NCI-H1417 treated with DMSO at 0.1 percent for 48 hours (cell line): ENCODE measurements around the gene RAB11FIP4.

Experiments used
- DNase-seq: peaks from one replicate; lab custom pipeline; 2025; lab: John Stamatoyannopoulos, UW

The RAB11FIP4 gene

DNA sequence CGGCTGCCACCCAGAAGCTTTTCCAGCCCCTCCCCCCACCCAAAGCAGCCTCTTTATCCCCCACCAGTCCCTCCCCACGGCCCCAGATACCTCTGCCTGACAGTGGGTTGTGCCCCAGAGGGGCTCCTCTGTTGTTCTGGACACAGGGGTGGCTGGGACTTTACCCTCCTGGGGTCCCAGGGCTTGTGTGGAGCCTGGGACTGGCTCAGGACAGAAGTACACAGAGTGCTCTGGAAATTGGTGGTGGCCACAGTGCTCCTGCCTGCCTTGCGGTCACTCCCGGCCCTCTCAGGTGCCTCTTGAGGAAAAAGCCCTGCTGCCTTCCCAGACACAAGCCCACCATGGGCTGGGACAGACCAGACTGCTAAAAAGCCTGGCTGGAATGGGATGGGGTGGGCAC, 68.2 kb downstream of the RAB11FIP4 start:
- DNase-seq: no peak

GRCh38 chr17:31460226-31460721, 68.8 kb downstream of the RAB11FIP4 start:
- no peak for DNase-seq

GRCh38 chr17:31461227-31461810, 69.8 kb downstream of the RAB11FIP4 start:
- DNase-seq: no peak

- no peak for DNase-seq
Measured at GRCh38 chr17:31462261-31462660, 70.8 kb downstream of the RAB11FIP4 start.

DNA sequence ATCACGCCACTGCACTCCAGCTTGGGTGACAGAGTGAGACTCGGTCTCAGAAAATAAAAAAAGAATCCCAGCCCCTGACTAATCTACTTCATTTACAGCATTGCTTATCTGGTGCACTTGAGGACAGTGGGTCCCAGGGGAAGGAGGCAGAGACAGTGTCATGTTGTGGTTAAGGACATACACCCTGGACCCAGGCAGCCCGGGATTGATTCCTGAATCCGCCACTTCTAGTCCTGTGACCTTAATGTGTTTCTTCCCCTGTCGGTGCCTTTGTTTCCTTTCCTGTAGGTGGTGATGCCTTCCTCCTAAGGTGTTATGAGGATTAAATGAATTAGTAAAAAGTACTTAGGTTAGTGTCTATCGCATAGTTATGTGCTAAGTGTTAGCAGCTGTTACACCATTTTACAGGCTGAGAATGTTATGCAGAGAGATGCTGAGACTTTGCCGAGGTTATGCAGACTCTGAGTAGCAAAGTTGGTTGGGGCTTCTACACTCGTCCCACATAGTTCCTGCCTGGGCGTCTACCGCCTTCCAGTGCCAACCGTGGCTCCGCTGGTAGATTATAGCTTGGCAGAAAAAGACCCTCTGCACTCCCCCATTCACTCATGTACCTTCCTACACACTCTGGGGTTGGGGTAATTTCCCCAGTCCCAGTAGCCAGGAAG, 74.8 kb downstream of the RAB11FIP4 start:
- DNase-seq: no peak

- no peak for DNase-seq
Measured at GRCh38 chr17:31467502-31468256, 76.2 kb downstream of the RAB11FIP4 start.

GRCh38 chr17:31469959-31470358, 78.5 kb downstream of the RAB11FIP4 start:
- no peak for DNase-seq

DNA sequence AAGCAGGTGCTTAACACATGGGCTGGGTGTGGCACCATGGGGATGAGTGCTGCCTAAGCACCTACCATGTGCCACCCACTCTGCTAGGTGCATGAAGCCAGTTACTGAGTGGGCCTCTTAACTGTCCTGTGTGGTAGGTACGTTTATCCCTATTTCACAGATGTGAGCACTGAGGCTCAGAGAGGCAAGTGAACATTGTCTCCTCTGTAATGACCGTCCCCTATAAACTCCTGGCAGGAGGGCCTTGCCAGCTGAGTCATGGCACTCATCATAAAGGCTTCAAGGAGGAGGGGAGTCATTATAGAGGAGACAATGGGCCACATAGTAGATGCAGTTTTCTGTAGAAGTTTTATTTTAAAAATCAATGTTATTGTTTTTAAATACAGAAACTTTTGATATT, 79.1 kb downstream of the RAB11FIP4 start:
- no peak for DNase-seq

DNA sequence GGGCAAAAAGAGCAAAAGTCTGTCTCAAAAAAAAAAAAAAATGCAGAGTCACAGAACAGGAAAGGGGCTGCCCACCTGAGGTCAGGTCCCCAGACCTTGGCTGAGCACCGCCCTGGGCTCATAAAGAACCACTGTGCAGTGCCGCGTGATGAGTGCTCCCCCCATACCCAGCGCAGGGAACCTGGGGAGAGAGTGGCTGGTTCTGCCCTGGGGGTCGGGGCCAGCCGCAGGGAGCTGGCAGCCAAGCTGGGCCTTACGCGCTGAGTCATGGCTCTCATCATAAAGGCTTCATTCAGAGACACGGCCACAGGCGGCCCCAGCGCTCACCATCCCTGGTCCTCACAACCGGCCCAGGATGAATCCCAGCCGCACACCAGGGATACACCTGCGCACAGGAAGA, 80.7 kb downstream of the RAB11FIP4 start:
- no peak for DNase-seq

DNA sequence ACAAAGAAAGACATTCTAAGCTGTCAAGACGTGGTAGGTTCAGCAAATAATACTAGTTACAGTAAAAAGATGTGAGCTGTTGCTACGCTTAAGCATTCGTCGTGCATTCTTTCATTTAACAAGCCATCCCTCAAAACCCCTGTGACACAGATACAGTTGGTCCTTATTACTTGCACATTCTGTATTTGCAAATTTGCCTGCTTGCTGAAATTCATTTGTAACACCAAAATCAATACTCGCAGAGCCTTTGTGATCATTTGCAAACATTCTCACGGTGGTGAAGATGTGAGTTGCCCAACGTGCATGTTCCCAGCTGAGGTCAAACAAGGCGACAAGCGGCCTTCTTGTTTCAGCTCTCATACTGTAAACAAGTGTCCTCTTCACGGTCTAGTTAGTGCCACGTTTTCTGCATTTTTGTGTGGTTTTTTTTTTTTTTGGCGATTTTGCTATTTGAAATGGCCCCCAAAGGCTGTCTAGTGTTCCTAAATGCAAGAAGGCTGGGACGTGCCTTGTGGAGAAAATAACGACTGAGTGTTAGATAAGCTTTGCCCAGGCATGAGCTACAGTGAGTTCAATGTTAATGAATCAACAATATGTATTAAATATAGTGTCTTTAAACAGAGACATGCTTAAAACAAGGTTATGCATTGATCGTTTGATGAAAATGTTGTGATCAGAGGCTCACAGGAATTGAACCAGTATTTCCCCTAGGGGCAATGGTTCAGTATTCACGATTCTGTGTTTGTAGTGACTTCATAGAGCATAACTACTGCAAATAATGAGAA, 84.1 kb downstream of the RAB11FIP4 start:
- no peak for DNase-seq

- DNase-seq: no peak
Measured at GRCh38 chr17:31476525-31477416, 85.3 kb downstream of the RAB11FIP4 start.

DNA sequence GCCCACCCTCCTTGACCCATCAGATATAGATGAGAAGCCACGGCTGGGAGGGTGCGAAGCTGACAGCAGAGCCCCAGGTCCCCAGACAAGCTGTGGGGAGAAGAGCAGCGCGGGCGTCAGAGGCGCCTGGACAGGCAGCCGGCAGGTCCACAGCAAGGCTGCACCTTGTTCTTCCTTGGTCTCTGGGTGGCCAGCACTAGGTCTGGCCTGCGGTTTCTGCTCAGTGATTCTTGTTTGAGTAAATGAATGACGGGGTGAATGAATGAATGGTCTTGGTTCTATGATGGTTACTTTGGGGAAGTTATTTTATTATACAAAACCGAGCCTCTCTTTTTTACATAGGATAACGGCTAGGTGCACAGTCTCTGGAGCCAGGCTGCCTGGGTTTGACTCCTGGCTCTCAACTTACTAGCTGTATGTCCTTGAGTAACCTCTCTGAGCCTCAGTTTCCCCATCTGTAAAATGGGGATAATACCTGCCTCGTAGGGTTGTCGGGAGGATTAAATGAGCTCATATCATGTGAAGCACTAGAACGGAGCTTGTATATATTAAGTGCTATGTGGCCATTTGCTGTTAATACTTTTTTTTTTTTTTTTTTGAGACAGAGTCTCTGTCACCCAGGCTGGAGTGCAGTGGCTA, 86.1 kb downstream of the RAB11FIP4 start:
- no peak for DNase-seq

DNA sequence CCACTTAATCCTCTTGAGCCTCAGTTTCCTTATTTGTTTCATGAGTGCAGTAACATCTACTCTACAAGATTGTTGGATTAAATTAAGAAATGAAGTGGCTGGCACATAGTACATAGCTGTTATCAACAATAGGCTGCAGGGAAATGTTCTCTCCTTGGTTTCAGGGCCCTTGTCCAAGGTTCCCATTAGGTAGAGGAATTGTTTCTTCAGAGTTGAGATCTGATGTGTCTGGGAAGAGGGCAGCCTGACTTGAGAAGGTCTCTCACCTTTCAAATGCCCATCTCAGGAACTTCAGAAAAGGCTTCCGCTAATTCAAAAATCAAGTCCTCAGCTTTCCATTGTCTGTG, 87.6 kb downstream of the RAB11FIP4 start:
- DNase-seq: no peak

- DNase-seq: no peak
Measured at GRCh38 chr17:31479524-31479923, 88.0 kb downstream of the RAB11FIP4 start.

DNA sequence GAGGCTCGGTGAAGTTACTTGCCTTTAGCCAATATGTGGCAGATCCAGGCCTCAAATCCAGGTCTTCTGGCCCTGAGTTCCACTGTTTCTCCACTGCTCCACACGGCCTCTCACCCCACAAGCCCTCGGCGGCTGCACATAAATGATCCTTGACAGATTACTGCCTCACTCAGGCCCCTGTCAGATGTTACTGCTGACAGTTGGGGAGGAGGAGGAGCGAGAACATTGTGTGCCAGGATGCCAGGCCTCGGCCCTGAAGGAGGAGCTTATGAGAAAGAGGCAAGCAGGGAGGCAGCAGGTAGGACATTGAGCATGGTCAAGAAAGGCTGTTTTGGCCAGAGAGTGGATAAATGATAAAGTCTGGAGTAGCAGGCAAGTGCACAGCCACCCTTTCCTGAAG, 88.6 kb downstream of the RAB11FIP4 start:
- no peak for DNase-seq

- DNase-seq: no peak
Measured at GRCh38 chr17:31480904-31481782, 89.7 kb downstream of the RAB11FIP4 start.

- no peak for DNase-seq
Measured at GRCh38 chr17:31481783-31482081, 90.3 kb downstream of the RAB11FIP4 start.

DNA sequence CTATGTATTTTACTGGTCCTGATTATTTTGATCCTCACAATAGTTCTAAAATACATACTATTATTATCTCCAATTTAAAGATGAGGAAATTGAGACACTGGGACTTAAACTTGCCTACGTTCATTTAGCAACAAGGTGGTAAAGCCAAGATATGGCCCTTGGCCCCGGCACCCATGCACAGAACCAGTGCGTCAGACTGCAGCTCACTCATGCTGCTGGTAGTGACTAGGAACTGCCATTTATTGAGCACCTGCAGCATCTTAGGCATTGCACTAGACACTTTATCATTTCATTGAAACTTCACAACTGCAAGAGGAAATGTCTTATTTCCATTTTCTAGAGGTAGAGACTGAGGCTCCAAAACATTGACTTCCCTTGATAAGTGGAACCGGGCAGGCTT, 93.3 kb downstream of the RAB11FIP4 start:
- DNase-seq: no peak

DNA sequence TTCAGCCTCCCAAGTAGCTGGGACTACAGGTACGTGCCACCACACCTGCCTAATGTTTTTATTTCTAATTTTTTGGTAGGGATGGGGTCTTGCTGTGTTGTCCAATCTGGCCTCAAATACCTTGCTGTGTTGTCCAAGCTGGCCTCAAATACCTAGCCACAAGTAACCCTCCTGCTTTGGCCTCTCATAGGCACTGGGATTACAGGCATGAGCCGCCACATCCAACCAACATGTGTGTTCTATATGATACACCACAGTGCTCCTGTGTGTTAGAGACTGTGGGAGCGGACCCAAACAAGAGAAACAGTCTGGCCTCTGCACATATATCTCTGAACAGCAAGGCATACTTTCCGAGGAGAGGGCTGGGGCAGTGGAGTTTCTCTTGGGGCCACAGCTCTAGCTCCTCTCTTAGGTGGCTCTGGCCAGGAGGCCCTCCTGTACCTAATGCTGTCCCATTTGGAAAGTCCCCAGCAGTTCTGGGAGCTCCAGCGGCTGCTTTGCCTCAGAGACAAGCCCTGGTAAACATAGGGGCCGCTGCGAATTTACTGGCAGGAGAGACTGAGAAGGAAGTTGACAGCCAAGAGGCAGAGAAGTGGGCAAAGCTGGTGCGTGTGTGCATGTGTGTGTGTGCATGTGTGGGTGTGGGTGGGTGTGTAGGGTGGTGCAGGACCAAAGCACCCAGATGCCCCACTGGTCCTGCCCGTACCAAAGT, 95.0 kb downstream of the RAB11FIP4 start:
- no peak for DNase-seq
